Cardiac muscle cell (in vitro differentiated cells and primary cell): ENCODE measurements around the gene ARMS2. TPM values are rescaled to one million over a fixed set of nuclear protein-coding genes. Genes with fewer than 3 reads are reported as not detected.

Experiments used
- DNase-seq, 2 donors: peaks; one replicate each; pipeline versions ENCODE4 v3.0.0 to v3.0.0-alpha.2; 2010 to 2017; ENCODE audit warnings: low read depth in 1 of 2, low spot score in 1 of 2
- H3K27ac ChIP-seq: fragments of 200-600 bp; sonication (generic); 2 replicates; pipeline ENCODE4 v1.5.1; 2016
- H3K27me3 ChIP-seq: fragments of 200-600 bp; sonication (generic); 2 replicates; pipeline ENCODE4 v1.6.0; 2016; ENCODE audit warnings: control low read depth
- H3K36me3 ChIP-seq: fragments of 200-600 bp; sonication (generic); 2 replicates; pipeline ENCODE4 v1.5.1; 2016; ENCODE audit warnings: control low read depth
- H3K4me1 ChIP-seq: fragments of 200-600 bp; sonication (generic); 2 replicates; pipeline ENCODE4 v1.8.1; 2017; ENCODE audit warnings: low read depth, mild to moderate bottlenecking, mixed run types
- H3K4me3 ChIP-seq: fragments of 200-600 bp; sonication (generic); 2 replicates; pipeline ENCODE4 v1.5.1; 2016; ENCODE audit warnings: mild to moderate bottlenecking
- H3K9me3 ChIP-seq: fragments of 200-600 bp; sonication (generic); 2 replicates; pipeline ENCODE4 v1.5.1; 2017; ENCODE audit warnings: low read depth, mild to moderate bottlenecking, control low read depth
- polyA plus RNA-seq: library from polyadenylated mRNA; unstranded; fragments of >200 nt; fragmentation: Nextera tagmentation; extraction: Ambion mirVana; gene quantifications from 2 replicates; pipeline ENCODE4 v1.2.1, GENCODE V29; 2016
- total RNA-seq: library from RNA; depleted of rRNA; stranded (reverse); fragments of >200 nt; gene quantifications from 2 replicates; pipeline ENCODE4 v1.2.3, GENCODE V29; 2016
- TF ChIP-seq, protein P1 (sequence below): IDR thresholded peaks from 2 replicates; pipeline ENCODE4 v1.5.1; 2012; ENCODE audit warnings: low read depth, mild to moderate bottlenecking, low read length

Gene ARMS2
- total and polyA plus RNA-seq, 2 experiments from 2014 or later: not detected

- H3K27ac ChIP-seq: no peak overlapping the region
- H3K27me3 ChIP-seq: no peaks in the 10 kb centered on the region
- TF ChIP-seq, protein P1, sequence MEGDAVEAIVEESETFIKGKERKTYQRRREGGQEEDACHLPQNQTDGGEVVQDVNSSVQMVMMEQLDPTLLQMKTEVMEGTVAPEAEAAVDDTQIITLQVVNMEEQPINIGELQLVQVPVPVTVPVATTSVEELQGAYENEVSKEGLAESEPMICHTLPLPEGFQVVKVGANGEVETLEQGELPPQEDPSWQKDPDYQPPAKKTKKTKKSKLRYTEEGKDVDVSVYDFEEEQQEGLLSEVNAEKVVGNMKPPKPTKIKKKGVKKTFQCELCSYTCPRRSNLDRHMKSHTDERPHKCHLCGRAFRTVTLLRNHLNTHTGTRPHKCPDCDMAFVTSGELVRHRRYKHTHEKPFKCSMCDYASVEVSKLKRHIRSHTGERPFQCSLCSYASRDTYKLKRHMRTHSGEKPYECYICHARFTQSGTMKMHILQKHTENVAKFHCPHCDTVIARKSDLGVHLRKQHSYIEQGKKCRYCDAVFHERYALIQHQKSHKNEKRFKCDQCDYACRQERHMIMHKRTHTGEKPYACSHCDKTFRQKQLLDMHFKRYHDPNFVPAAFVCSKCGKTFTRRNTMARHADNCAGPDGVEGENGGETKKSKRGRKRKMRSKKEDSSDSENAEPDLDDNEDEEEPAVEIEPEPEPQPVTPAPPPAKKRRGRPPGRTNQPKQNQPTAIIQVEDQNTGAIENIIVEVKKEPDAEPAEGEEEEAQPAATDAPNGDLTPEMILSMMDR: no peak
- DNase-seq: no peak
- no peaks in the 10 kb centered on the region for H3K36me3 ChIP-seq
- no peaks in the 10 kb centered on the region for H3K9me3 ChIP-seq
- H3K4me3 ChIP-seq: no peak overlapping the region
- H3K4me1 ChIP-seq: peaks cover 55% of the 10 kb centered on the region
Observed at GRCh38 chr10:122477436-122477835, 23.0 kb downstream of the ARMS2 start.

GRCh38 chr10:122478971-122479370, 24.5 kb downstream of the ARMS2 start:
- no peaks in the 10 kb centered on the region for H3K27me3 ChIP-seq
- DNase-seq: no peak

DNA sequence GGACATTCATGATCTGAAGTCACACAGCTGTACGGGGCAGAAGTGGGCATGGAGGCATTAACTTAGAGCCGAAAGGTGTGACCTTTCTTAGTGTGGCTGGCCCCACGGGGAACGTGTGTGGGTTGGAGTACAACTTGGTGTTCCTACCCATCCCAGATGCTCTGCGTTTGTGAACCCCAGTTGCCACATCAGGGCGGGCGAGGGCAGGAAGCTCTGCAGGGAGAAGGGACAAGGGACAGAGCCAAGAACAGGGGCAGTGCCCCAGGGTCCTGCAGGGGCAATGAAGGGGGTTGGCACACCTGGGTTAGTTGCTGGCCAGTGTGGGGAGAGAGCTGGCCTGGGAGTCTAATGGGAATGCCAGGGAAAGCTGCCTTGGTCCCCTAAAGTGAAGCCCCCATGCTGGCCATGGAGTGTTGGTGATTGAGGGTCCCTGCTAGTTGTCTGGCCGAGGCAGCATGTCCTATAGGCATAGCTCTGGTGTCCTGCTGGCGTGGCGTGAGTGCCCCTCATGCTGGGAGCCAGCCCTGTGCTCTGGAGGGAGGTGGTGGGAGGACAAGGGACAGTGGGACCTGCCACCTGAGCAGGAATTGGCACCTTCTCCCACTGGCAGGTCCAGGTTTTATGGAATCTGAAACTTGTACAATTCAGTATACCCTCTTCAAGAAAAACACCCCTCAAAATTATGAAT, 25.8 kb downstream of the ARMS2 start:
- no peak for DNase-seq
- Histone ChIP-seq H3K4me1 (peaks cover 50% of the 10 kb centered on the region), H3K4me3 (no peak overlapping the region), H3K27ac (no peak overlapping the region), H3K36me3 (no peaks in the 10 kb centered on the region), H3K27me3 (no peaks in the 10 kb centered on the region), H3K9me3 (no peaks in the 10 kb centered on the region)
- TF ChIP-seq, protein P1: no peak

More at GRCh38 chr10:122478971-122479370, 24.5 kb downstream of the ARMS2 start:
- Histone ChIP-seq H3K27ac (no peak overlapping the region), H3K36me3 (no peaks in the 10 kb centered on the region), H3K4me1 (peaks cover 50% of the 10 kb centered on the region), H3K9me3 (no peaks in the 10 kb centered on the region), H3K4me3 (no peak overlapping the region)
- TF ChIP-seq, protein P1: no peak

DNA sequence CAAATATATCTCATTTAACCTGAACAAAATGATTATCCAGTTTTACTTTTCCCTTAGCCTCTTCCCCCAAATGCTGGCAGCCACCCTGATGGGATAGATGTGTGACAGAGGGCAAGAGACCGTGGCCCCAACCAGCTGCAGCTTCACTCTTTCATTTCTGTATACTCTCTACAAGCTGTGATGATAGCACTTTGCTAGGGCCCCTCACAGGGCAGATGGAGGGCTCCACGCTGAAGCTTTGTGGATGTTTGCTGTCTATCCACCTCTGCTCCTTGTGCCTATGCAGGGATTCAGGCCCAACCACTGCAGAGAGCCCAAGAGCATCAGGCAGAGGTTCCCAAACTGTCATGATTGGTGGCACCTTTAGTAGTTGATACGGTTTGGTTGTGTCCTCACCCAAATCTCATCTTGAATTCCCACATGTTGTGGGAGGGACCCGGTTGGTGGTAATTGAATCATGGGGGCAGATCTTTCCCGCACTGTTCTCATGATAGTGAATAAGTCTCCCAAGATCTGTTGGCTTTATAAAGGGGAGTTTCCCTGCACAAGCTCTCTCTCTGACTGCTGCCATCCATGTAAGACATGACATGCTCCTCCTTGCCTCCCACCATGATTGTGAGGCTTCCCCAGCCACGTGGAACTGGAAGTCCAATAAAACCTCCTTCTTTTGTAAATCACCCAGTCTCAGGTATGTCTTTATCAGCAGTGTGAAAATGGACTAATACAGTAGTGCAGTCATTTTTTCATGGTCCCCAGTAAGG, 27.0 kb downstream of the ARMS2 start:
- Histone ChIP-seq H3K27ac (no peak overlapping the region), H3K36me3 (no peaks in the 10 kb centered on the region), H3K27me3 (no peaks in the 10 kb centered on the region), H3K4me3 (no peak overlapping the region), H3K4me1 (peaks cover 52% of the 10 kb centered on the region), H3K9me3 (no peaks in the 10 kb centered on the region)
- DNase-seq: no peak
- TF ChIP-seq, protein P1: no peak

DNA sequence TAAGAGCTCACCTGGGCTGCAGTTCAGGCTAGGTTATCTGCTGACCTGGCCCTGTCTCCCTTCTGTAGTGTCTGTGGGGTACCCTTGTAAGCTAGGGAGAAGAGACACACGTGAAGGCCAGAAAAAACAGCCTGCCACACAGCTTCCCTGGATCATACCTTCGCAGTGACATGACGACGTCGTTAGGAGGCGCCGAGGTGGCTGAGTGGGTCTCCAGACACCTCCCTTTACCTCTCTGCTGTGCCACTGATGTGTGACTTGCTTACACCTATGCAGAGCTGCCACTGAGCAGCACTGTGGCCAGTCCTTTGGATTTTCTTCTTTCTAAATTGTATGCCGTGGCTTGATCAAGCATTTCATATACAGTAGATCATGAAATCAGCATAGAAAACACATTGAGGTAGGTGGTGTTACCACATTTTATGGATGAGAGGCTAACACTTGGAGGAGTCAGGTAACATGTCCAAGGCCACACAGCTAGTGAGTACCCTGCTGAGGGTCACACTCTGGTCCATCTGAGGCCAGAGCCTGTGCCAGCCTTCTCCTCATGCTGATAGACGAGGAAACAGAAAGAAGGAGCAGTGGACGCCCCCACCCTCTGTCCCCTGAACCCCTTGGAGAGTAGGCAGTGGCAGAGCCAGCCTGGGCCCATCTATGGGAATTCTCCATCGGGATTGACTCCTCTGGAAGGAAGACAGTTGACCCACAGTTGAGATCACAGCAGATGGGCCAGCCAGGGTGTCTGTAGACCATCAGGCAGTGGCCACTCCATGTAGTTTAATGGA, 30.0 kb downstream of the ARMS2 start:
- TF ChIP-seq, protein P1: no peak
- Histone ChIP-seq H3K27me3 (no peaks in the 10 kb centered on the region), H3K9me3 (no peaks in the 10 kb centered on the region), H3K27ac (no peak overlapping the region), H3K4me1 (peaks cover 70% of the 10 kb centered on the region), H3K36me3 (no peaks in the 10 kb centered on the region), H3K4me3 (no peak overlapping the region)
- DNase-seq: no peak
